ENCODE data around the gene PEX5.

DNA sequence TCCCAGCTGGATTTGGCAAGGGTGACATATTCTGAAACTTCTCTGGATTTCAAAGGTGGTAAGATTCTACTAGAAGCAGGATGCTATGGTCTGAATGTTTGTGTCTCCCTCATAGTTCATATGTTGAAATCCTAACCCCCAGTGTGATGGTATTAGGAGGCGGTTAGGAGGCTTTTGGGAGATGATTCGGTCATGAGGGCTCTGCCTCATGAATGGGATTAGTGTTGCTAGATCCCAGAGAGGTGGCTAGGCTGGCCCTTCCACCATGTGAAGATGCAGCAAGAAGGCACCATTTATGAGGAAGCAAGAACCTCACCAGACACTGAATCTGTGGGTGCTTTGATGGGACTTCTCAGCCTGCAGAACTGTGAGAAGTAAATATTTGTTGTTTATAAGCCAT, 11.0 kb upstream of the PEX5 start:
- no peak for TF ChIP-seq CTCF (IDR thresholded peaks at IDR 0.05 in 4 of 5, conservative IDR thresholded peaks at IDR 0.05 in 1 of 5)
- TF ChIP-seq POLR2A (IDR thresholded peaks at IDR 0.05) = no peak
